ENCODE data around the gene ANO9.

ANO9 gene

GRCh38 chr11:456533-456932 is 14.7 kb upstream of the ANO9 start:
- TF ChIP-seq EZH2 (optimal IDR thresholded peaks at IDR 0.05; ENCODE audit: low read depth, low read length) (no peak), EZH2phosphoT487 (IDR thresholded peaks at IDR 0.05; ENCODE audit: low read length) (no peak)
- TF ChIP-seq, protein P1, sequence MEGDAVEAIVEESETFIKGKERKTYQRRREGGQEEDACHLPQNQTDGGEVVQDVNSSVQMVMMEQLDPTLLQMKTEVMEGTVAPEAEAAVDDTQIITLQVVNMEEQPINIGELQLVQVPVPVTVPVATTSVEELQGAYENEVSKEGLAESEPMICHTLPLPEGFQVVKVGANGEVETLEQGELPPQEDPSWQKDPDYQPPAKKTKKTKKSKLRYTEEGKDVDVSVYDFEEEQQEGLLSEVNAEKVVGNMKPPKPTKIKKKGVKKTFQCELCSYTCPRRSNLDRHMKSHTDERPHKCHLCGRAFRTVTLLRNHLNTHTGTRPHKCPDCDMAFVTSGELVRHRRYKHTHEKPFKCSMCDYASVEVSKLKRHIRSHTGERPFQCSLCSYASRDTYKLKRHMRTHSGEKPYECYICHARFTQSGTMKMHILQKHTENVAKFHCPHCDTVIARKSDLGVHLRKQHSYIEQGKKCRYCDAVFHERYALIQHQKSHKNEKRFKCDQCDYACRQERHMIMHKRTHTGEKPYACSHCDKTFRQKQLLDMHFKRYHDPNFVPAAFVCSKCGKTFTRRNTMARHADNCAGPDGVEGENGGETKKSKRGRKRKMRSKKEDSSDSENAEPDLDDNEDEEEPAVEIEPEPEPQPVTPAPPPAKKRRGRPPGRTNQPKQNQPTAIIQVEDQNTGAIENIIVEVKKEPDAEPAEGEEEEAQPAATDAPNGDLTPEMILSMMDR (IDR thresholded peaks at IDR 0.05; ENCODE audit: low read length) = no peak
- Histone ChIP-seq H2AFZ (ENCODE audit: low read length) (no peak overlapping the region), H3K9me2 (replicated peaks; ENCODE audit: insufficient read depth, low read length) (no peaks in the 10 kb centered on the region), H3K9ac (ENCODE audit: low read length) (no peak overlapping the region), H3K4me3 (ENCODE audit: low read length) (no peak overlapping the region), H3K27me3 (replicated peaks; ENCODE audit: insufficient read depth, low read length) (no peaks in the 10 kb centered on the region), H3F3A (ENCODE audit: insufficient read depth, low read length) (no peaks in the 10 kb centered on the region), H3K4me2 (ENCODE audit: low read depth, low read length) (no peak overlapping the region), H3K79me2 (ENCODE audit: low read length) (peaks cover 4% of the 10 kb centered on the region), H3K4me1 (ENCODE audit: low read length) (0 out of 2 replicates have a peak, but pooled peaks cover 1% of the 10 kb centered on the region), H3K36me3 (replicated peaks; ENCODE audit: insufficient read depth, low read length) (no peaks in the 10 kb centered on the region), H3K9me3 (replicated peaks; ENCODE audit: insufficient read depth, low read length) (no peaks in the 10 kb centered on the region), H3K27ac (ENCODE audit: low read length) (no peak overlapping the region), H4K20me1 (ENCODE audit: insufficient read depth, low read length) (no peaks in the 10 kb centered on the region)
- no peak for DNase-seq

DNA sequence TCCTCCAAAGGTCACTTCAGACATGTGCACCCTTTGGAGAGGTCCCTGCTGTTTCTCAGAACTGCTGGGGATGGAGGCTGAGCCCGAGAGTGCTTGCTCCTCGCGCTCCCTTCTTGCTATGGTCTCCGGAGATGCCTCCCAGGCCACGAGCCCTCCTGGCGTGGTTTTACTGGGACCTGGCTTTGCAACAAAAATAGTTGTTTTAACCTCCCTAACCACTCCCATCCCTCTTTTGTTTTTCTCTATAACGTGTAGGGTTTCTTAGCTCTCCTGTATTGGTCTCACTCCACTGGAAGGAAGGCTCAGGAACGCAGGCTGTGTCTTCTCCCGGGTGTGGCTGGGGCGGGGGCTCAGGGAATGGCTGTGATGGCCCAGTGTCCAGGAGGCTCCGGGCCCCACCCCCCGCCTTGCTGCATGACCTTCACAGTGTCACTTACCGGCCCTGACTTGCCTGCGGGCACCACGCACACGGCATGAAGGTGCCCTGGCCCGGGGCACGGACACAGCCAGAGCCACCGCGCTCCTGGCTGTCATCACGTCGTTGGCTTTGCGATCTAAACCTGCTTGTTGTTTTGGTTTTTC is 13.8 kb upstream of the ANO9 start:
- H3K79me2 ChIP-seq (ENCODE audit: low read length) = peaks cover 13% of the 10 kb centered on the region
- H3K36me3 ChIP-seq (replicated peaks; ENCODE audit: insufficient read depth, low read length) = no peaks in the 10 kb centered on the region
- H3K4me2 ChIP-seq (ENCODE audit: low read depth, low read length) = no peak overlapping the region
- H3F3A ChIP-seq (ENCODE audit: insufficient read depth, low read length) = no peaks in the 10 kb centered on the region
- TF ChIP-seq EZH2 (optimal IDR thresholded peaks at IDR 0.05; ENCODE audit: low read depth, low read length) = no peak
- TF ChIP-seq EZH2phosphoT487 (IDR thresholded peaks at IDR 0.05; ENCODE audit: low read length) = no peak
- TF ChIP-seq, protein P1 (IDR thresholded peaks at IDR 0.05; ENCODE audit: low read length) = no peak
- no peak overlapping the region for H3K4me3 ChIP-seq (ENCODE audit: low read length)
- no peak overlapping the region for H2AFZ ChIP-seq (ENCODE audit: low read length)
- H3K27ac ChIP-seq (ENCODE audit: low read length) = no peak overlapping the region
- no peaks in the 10 kb centered on the region for H3K9me2 ChIP-seq (replicated peaks; ENCODE audit: insufficient read depth, low read length)
- no peak for DNase-seq
- H3K4me1 ChIP-seq (ENCODE audit: low read length) = peaks cover 7% of the 10 kb centered on the region; the same call in 1 of the 2 replicates
- H3K9me3 ChIP-seq (replicated peaks; ENCODE audit: insufficient read depth, low read length) = no peaks in the 10 kb centered on the region
- no peaks in the 10 kb centered on the region for H4K20me1 ChIP-seq (ENCODE audit: insufficient read depth, low read length)
- no peak overlapping the region for H3K9ac ChIP-seq (ENCODE audit: low read length)
- H3K27me3 ChIP-seq (replicated peaks; ENCODE audit: insufficient read depth, low read length) = no peaks in the 10 kb centered on the region

DNA sequence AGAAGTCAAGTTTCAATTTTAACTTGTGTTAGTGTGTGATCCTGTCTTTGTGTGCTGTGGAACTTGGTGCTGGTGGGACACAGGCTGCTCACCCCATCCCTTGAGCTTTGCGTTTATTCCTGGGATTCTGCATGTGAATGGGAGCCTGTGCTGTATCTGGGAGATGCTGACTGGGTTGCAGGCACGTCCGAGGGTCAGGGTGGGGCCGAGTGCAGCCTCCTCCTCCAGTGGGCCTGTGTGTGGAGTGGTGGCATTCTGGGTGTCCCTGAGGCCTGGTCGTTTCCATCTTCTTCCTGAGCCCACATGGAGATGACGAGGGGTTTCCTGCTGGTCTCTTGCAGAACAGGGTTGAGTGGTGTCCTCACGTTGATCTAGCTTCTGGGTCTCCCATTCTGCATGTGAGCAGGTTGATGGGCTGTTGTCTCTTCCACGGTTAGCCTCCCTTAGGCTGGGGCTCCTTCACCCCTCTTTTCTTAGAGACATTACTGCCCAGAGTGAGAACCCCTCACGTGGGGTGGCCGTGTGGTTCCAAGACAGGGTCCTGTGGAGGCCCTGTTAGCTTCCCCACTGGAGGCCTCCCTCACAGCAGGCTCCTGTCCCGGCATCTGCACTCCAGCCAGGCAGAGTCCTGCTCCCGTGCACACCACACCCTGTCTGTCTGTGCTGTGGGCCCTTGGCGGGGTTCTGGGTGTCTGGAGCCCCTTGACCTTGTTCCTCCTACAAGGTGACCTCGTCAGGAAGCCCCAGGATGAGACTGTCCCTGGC is 13.2 kb upstream of the ANO9 start:
- no peak for DNase-seq

More for the DNA sequence above, 13.2 kb upstream of the ANO9 start:
- Histone ChIP-seq H2AFZ (ENCODE audit: low read length) (no peak overlapping the region), H3K4me2 (ENCODE audit: low read depth, low read length) (no peak overlapping the region), H3K4me3 (ENCODE audit: low read length) (no peak overlapping the region), H4K20me1 (ENCODE audit: insufficient read depth, low read length) (no peaks in the 10 kb centered on the region), H3K27me3 (replicated peaks; ENCODE audit: insufficient read depth, low read length) (no peaks in the 10 kb centered on the region), H3K9me2 (replicated peaks; ENCODE audit: insufficient read depth, low read length) (no peaks in the 10 kb centered on the region), H3K36me3 (replicated peaks; ENCODE audit: insufficient read depth, low read length) (no peaks in the 10 kb centered on the region), H3K4me1 (ENCODE audit: low read length) (peaks cover 7% of the 10 kb centered on the region; the same call in 1 of the 2 replicates), H3K9me3 (replicated peaks; ENCODE audit: insufficient read depth, low read length) (no peaks in the 10 kb centered on the region), H3K27ac (ENCODE audit: low read length) (no peak overlapping the region), H3F3A (ENCODE audit: insufficient read depth, low read length) (no peaks in the 10 kb centered on the region), H3K79me2 (ENCODE audit: low read length) (peaks cover 16% of the 10 kb centered on the region), H3K9ac (ENCODE audit: low read length) (no peak overlapping the region)
- TF ChIP-seq, protein P1 (IDR thresholded peaks at IDR 0.05; ENCODE audit: low read length) = no peak
- TF ChIP-seq EZH2phosphoT487 (IDR thresholded peaks at IDR 0.05; ENCODE audit: low read length) = no peak
- TF ChIP-seq EZH2 (optimal IDR thresholded peaks at IDR 0.05; ENCODE audit: low read depth, low read length) = no peak
